GM18508 (cell line): ENCODE results near the gene NME8.

Source experiments
- ATAC-seq: cut with Tn5 transposase; IDR thresholded peaks from one replicate; pipeline ENCODE4 v1.9.1; 2021; ENCODE audit warnings: moderate number of reproducible peaks; ENCODE audit not compliant: insufficient read depth, unreplicated experiment

NME8 gene

DNA sequence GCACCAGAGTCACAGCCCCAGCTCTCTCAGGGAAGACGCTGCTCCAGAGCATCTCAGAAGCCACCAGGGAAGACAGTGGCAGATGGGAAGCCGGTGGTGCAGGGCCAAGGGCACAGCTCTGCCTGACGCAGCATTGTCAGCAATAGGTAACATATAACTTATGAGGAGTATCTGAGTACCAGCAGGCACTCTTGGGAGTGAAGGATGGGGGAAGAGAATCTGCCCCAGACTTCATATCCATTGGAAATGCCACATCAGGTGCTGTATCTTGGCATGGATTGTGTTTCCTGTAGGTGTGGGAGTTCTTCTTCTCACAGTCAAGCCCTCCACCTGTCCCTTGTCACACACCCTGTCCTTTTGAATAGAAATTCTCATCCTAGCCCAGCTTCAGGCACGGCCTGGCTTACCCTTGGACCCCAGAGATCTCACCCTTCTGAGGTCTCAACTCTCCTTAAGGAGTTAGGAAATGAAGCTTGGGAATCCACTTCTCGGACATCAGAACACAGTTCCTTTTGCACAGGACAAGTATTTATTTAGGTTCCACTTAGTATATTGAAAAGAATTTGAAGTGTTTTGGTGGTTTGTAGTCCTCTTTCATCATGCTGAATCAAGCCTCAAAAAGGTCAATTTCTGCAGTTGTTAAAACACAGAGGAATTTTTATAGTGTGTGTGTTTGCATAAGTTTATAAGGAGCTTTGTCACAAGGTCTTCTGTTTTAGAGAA lies 82.0 kb downstream of the NME8 start:
- no peak for ATAC-seq

DNA sequence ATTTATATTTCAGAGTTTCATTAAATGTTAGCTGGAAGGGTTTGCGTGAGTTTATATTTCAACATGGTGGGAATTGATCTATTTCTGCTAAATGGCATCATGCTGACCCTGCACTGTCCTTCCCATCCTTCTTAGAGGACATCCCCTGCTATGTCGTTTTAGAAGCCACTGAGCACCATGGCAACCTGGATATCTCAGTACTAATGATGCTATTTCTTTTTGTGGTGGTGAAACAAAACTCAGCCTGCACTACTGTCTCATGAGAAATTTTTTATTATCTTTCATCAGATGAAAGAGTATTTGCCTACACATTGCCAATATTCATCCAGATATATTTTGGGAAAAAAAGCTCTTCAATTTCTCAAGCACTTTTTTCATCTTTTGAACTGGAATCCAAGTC lies 84.1 kb downstream of the NME8 start:
- ATAC-seq = no peak

DNA sequence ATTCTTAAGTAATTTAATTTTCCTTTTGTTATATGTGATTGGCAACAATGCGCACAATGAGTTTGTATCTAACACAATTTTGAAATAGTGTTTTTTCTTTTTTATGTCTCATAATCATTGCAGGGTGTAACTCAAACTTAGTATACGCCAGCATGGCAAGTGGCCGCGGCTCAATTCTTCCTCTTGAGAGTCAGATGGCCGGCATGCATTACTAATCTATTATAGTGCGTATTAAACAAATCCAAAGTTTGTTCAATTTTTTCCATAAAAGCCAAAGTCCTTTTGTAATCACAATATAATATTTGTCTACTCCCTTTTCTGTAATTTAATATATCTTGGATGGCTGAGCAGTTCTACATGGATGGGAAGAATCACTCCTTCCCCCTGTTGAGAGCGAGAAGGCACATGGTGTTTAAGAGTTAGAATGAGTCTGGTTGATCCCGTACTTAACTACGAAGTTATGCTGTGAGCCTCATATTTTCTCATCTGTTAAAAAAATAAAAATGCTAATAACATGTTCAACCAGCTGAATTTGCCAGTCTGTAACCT lies 84.7 kb downstream of the NME8 start:
- ATAC-seq = no peak

DNA sequence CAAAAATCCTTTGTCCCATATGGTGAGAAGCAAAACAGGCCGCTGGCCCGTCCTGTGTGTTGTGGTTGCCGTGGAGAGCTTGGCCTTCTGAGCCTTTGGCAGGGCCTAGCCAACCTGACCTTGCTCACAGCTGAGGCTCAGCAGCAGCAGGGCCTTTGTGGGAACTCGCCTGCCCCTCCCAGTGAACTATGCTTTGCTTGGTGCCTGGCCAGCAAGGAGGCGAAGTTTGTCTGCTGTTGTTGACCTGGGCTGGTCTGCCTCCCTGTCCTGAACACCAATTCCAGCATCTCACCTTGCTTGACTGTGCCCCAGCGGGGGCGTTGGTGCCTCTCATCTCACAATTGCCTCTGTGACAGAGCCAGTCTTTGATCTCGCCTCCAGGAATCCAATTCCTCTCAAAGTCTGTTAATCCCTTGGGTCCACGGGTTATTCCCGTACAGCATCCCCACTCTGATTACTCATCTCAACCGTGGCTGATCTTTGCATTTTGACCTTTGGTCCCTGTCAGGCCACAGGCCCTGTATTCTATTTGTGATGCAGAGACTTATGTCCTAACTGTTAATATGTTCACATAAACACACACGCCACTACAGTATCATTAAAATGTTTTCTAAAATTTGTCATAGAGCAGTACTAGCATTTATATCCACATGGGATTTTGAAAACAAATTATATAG lies 94.7 kb downstream of the NME8 start:
- ATAC-seq = no peak

DNA sequence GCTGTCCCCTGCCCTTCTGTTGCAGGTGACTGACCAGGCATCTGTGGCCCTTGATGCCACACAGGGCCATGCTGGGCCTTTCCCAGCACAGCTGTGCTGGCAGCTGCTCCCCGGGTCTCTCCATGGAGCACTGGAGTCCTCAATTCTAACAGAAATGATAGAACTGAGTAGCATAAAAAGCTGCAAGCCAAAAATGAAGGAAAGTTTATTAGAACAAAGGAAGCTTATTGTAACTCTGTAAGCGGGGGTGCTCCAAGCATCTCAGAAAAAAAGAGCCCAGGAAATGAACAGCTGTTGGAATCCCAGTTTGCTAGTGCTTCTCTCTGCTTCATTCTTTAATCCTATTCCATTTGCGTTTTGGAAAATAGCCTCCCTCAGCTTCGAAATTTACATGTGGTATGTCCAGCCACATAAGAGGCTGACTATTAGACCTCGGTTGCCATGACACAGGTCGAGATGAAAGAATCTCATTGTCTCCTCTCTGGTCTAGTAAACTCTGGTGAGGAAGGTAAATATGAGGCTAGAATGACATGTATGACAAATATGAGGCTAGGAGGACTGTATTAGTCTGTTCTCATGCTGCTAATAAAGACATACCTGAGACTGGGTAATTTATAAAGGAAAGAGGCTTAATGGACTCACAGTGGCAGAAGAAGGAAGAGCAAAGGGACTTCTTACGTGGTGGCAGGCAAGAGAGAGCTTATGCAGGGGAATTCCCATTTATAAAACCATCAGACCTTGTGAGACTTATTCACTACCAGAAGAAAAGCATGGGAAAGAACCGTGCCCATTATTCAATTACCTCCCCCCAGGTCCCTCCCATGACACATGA lies 95.7 kb downstream of the NME8 start:
- ATAC-seq = no peak

DNA sequence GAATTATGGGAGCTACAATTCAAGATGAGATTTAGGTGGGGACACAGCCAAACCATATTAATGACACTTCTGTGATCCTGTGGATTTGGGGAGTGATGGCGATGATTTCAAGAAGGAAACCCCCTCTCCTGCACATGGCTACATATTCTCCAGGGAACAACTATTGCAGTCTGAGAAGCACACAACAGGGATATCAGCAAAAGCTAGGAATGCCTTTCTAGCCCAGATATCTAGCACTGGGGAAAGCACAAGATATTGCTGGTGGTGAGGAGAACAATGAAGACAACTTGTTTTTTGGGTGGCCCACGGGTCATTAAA lies 96.3 kb downstream of the NME8 start:
- no peak for ATAC-seq

DNA sequence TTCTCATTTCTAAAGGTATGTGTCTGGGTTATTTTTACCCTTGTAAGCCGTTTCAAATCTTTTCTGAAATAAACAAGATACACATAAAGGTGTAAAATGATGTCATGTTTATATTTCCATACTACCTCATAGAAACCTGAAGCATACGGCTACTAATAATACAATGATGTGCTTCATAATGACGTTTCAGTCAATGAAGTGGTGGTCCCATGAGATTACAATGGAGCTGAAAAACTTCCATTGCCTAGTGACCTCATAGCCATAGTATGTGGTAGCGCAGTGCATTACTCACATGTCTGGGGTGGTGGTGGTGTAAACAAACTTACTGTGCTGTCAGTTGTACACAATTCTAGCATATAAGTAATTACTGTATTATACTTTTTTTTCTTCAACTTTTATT lies 96.9 kb downstream of the NME8 start:
- ATAC-seq = no peak

DNA sequence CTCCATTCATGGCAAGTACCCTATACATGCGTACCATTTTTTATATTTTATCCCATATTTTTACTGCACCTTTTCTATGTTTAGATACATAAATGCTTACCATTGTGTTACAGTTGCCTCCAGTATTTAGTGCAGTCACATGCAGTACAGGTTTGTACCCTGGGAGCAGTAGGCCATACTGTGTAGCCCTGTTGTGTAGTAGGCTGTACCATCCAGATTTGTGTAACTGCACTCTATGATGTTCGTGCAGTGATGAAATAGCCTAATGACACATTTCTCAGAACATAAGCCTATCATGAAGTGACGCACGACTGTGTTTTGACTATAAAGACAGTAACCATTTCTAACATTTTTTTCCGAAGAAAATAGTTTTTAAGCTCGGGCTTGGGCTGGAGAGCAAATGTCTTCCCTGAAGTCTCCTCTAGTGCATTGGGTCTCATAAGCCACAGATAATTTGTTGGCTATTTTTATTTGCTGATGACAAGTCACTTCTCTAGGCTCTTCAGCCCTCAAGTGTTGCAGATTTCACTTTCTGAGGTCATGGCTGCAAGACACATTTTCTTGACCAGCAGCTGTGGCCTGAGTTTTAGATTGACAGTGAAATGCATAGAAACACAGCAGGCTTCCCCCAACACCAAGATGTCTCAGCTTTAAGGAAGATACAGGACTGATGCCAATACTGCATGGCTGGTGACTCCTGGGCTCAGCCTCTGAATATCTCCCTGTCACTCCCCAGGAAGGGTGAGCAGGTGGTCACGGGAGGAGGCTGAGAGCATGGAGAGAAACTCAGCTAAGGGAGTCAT lies 98.9 kb downstream of the NME8 start:
- ATAC-seq = no peak

DNA sequence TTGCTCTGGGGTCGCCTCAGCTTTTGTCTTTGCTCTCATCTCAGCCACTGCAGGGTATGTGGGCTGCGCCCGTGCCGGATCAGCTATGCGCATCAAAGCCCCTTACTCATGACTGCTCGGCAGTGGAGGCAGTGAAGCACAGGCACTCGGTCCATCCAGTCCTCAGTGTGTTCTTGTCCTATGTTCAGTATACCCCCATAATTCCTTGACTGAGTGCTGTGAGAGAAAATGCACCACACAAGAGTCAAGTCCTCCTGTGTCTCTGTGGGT lies 99.5 kb downstream of the NME8 start:
- ATAC-seq = no peak
